WTC11 (cell line): ENCODE results near the gene MYOZ3. TPM values are rescaled to one million over a fixed set of nuclear protein-coding genes. Genes with fewer than 3 reads are reported as not detected.
A peak's percentile ranks its signal among the peaks of the same experiment; 100 is the strongest.

ENCODE experiments used
- ATAC-seq: fragments of 200-7000 bp; cut with Tn5 transposase; 2 replicates; pipeline ENCODE4 v1.10.0; 2021; ENCODE audit warnings: mild to moderate bottlenecking, moderate library complexity
- CTCF ChIA-PET: fragments of 300-600 bp; sonication (Branson Sonifier 250); formaldehyde crosslinking; loops from one replicate; lab custom pipeline; 2021; ENCODE audit warnings: antibody characterized with exemption; lab: Charles Lee
- POLR2A ChIA-PET: fragments of 350-600 bp; sonication (Branson Sonifier 250); formaldehyde crosslinking; loops from one replicate; lab custom pipeline; 2021; ENCODE audit warnings: antibody characterized with exemption; lab: Charles Lee
- DNase-seq: peaks from one replicate; pipeline ENCODE4 v3.0.0; 2021; ENCODE audit warnings: low spot score
- H3K27ac Mint-ChIP-seq: 2 replicates; pipeline ENCODE4 v1.8.0; 2021; ENCODE audit warnings: mixed read lengths
- H3K27me3 Mint-ChIP-seq: 2 replicates; pipeline ENCODE4 v1.8.0; 2021; ENCODE audit warnings: low read depth, mild to moderate bottlenecking, moderate library complexity, mixed read lengths
- H3K36me3 Mint-ChIP-seq: 2 replicates; pipeline ENCODE4 v1.8.0; 2021; ENCODE audit warnings: mixed read lengths
- H3K4me1 Mint-ChIP-seq: 2 replicates; pipeline ENCODE4 v1.8.0; 2022; ENCODE audit warnings: mixed read lengths
- H3K4me3 Mint-ChIP-seq: 2 replicates; pipeline ENCODE4 v1.8.0; 2021; ENCODE audit warnings: mild to moderate bottlenecking, moderate library complexity, mixed read lengths
- H3K9me3 Mint-ChIP-seq: 2 replicates; pipeline ENCODE4 v1.8.0; 2021; ENCODE audit warnings: mixed read lengths
- AFF4 ChIP-seq: sonication (generic); formaldehyde crosslinking; IDR thresholded peaks from 2 replicates; pipeline ENCODE4 v1.8.1; 2023; ENCODE audit warnings: mild to moderate bottlenecking, missing genetic modification reagents, borderline replicate concordance
- ATF6 ChIP-seq: sonication (generic); formaldehyde crosslinking; IDR thresholded peaks from 2 replicates; pipeline ENCODE4 v1.8.1; 2023; ENCODE audit warnings: mild to moderate bottlenecking, missing genetic modification reagents
- CBFB ChIP-seq: sonication (generic); formaldehyde crosslinking; IDR thresholded peaks from 2 replicates; pipeline ENCODE4 v1.8.1; 2022; ENCODE audit warnings: mild to moderate bottlenecking, low read depth, missing genetic modification reagents
- CREB1 ChIP-seq: sonication (generic); formaldehyde crosslinking; IDR thresholded peaks from 2 replicates; pipeline ENCODE4 v1.8.0; 2023; ENCODE audit warnings: mild to moderate bottlenecking, missing genetic modification reagents
- CTCF ChIP-seq: fragments of 200-600 bp; IDR thresholded peaks from 2 replicates; pipeline ENCODE4 v1.8.0; 2022; ENCODE audit warnings: antibody characterized with exemption
- HMGA2 ChIP-seq: fragments of 250-450 bp; sonication (Bioruptor Pico); IDR thresholded peaks from 2 replicates; pipeline ENCODE4 v1.4.0; 2021; ENCODE audit warnings: mild to moderate bottlenecking, moderate library complexity
- HMGXB4 ChIP-seq: sonication (generic); formaldehyde crosslinking; IDR thresholded peaks from 2 replicates; pipeline ENCODE4 v1.8.1; 2023; ENCODE audit warnings: mild to moderate bottlenecking, moderate library complexity, missing genetic modification reagents
- IRF1 ChIP-seq: sonication (generic); formaldehyde crosslinking; IDR thresholded peaks from 2 replicates; pipeline ENCODE4 v1.8.0; 2023; ENCODE audit warnings: missing genetic modification reagents
- MXD4 ChIP-seq: fragments of 250-450 bp; sonication (Bioruptor Pico); IDR thresholded peaks from 2 replicates; pipeline ENCODE4 v1.8.0; 2021; ENCODE audit warnings: mild to moderate bottlenecking, moderate library complexity, borderline replicate concordance
- PRRX2 ChIP-seq: fragments of 250-450 bp; sonication (Bioruptor Pico); IDR thresholded peaks from 2 replicates; pipeline ENCODE4 v1.8.0; 2021; ENCODE audit warnings: mild to moderate bottlenecking
- SMAD4 ChIP-seq: sonication (generic); formaldehyde crosslinking; IDR thresholded peaks from 2 replicates; pipeline ENCODE4 v1.8.0; 2022; ENCODE audit warnings: mild to moderate bottlenecking, missing genetic modification reagents
- SOX15 ChIP-seq: fragments of 250-450 bp; sonication (Bioruptor Pico); IDR thresholded peaks from 2 replicates; pipeline ENCODE4 v1.9.0; 2021; ENCODE audit warnings: mild to moderate bottlenecking
- TP53 ChIP-seq: sonication (generic); formaldehyde crosslinking; IDR thresholded peaks from 2 replicates; pipeline ENCODE4 v1.8.1; 2023; ENCODE audit warnings: mild to moderate bottlenecking, missing genetic modification reagents
- USF2 ChIP-seq: sonication (generic); formaldehyde crosslinking; IDR thresholded peaks from 2 replicates; pipeline ENCODE4 v1.8.1; 2023; ENCODE audit warnings: mild to moderate bottlenecking, missing genetic modification reagents, moderate library complexity
- ZNF121 ChIP-seq: sonication (generic); formaldehyde crosslinking; IDR thresholded peaks from 2 replicates; pipeline ENCODE4 v1.8.0; 2023; ENCODE audit warnings: missing genetic modification reagents
- ZNF219 ChIP-seq: sonication (generic); formaldehyde crosslinking; IDR thresholded peaks from 2 replicates; pipeline ENCODE4 v1.8.0; 2023; ENCODE audit warnings: missing genetic modification reagents, mild to moderate bottlenecking, borderline replicate concordance
- ZNF281 ChIP-seq: sonication (generic); formaldehyde crosslinking; IDR thresholded peaks from 2 replicates; pipeline ENCODE4 v1.8.0; 2023; ENCODE audit warnings: mild to moderate bottlenecking, missing genetic modification reagents
- ZNF396 ChIP-seq: fragments of 250-450 bp; sonication (Bioruptor Pico); IDR thresholded peaks from 2 replicates; pipeline ENCODE4 v1.8.0; 2021; ENCODE audit warnings: mild to moderate bottlenecking, moderate library complexity, borderline replicate concordance
- ZNF416 ChIP-seq: fragments of 250-450 bp; sonication (Bioruptor Pico); IDR thresholded peaks from 2 replicates; pipeline ENCODE4 v1.9.0; 2021; ENCODE audit warnings: mild to moderate bottlenecking, inconsistent platforms
- ZNF671 ChIP-seq: fragments of 250-450 bp; sonication (Bioruptor Pico); IDR thresholded peaks from 2 replicates; pipeline ENCODE4 v1.8.0; 2021; ENCODE audit warnings: mild to moderate bottlenecking
- ZSCAN18 ChIP-seq: fragments of 250-450 bp; sonication (Bioruptor Pico); IDR thresholded peaks from 2 replicates; pipeline ENCODE4 v2.1.2; 2022; ENCODE audit warnings: mild to moderate bottlenecking, moderate library complexity
- total RNA-seq: library from RNA; stranded (reverse); gene quantifications from 3 replicates; pipeline ENCODE4 v1.2.3, GENCODE V29; 2021

Gene MYOZ3
- total RNA-seq, 1 experiment from 2014 or later = 13.7 TPM

GRCh38 chr5:150700594-150701377 lies 39.7 kb downstream of the MYOZ3 start, which contains the start of gene RBM22:
TSS of gene RBM22 (minus strand) at chr5:150701062. CDS start at chr5:150700985, 77 bp downstream.
- Mint-ChIP-seq H3K9me3 (no peaks in the 10 kb centered on the region), H3K27me3 (no peaks in the 10 kb centered on the region; the same call in 1 of the 2 replicates), H3K4me3 (no peak within 1 kb of the TSS), H3K36me3 (peaks cover 28% of the 10 kb centered on the region), H3K27ac (no peak within 1 kb of the TSS), H3K4me1 (peaks cover 2% of the 10 kb centered on the region; the same call in 1 of the 2 replicates)
- DNase-seq = peak; percentile 92
- CTCF ChIA-PET = interaction anchor here (0.6 to 2.7 kb wide), 39 partner anchors 8 to 414 kb away, joined by 3 to 31 read pairs (median 4); partner anchors contain the start of genes DCTN4, IRGM, MYOZ3 and SMIM3
- POLR2A ChIA-PET = interaction anchor here (0.5 to 1.9 kb wide), 20 partner anchors 12 to 718 kb away, joined by 3 to 26 read pairs (median 4); partner anchors contain the start of genes DCTN4, RPS14 and SMIM3
- peak; percentile 95 for ATAC-seq
- TF ChIP-seq SOX15 (CRISPR knock-in tag) (no peak), PRRX2 (CRISPR knock-in tag) (no peak), ZNF396 (no peak), MXD4 (CRISPR knock-in tag) (no peak), USF2 (CRISPR knock-in tag) (no peak), SMAD4 (no peak), ZNF219 (CRISPR knock-in tag) (no peak), ATF6 (CRISPR knock-in tag) (no peak), AFF4 (CRISPR knock-in tag) (no peak; the same call in 1 of the 2 replicates), ZSCAN18 (CRISPR knock-in tag) (no peak), CREB1 (CRISPR knock-in tag) (0 out of 2 replicates have a peak, but pooled peaks have one; percentile 72), HMGXB4 (CRISPR knock-in tag) (peak; percentile 79; the same call in 1 of the 2 replicates), HMGA2 (no peak), ZNF416 (no peak), TP53 (no peak), ZNF121 (CRISPR knock-in tag) (no peak), CBFB (no peak), ZNF281 (0 out of 2 replicates have a peak, but pooled peaks have one; percentile 60), ZNF671 (CRISPR knock-in tag) (no peak), IRF1 (CRISPR knock-in tag) (no peak), CTCF (peak; percentile 44; the same call in 1 of the 2 replicates)
